HK-2 (cell line): ENCODE data around the gene FOXD4L6.
"Not testable (repeated sequence)": the region's sequence is repeated elsewhere in the genome, so short reads cannot be mapped to it uniquely, and the experiment has no call there.

Experiments
- DNase-seq: peaks from one replicate; pipeline ENCODE4 v3.0.0-alpha.2; 2018; ENCODE audit not compliant: unreplicated experiment

FOXD4L6 gene

DNA sequence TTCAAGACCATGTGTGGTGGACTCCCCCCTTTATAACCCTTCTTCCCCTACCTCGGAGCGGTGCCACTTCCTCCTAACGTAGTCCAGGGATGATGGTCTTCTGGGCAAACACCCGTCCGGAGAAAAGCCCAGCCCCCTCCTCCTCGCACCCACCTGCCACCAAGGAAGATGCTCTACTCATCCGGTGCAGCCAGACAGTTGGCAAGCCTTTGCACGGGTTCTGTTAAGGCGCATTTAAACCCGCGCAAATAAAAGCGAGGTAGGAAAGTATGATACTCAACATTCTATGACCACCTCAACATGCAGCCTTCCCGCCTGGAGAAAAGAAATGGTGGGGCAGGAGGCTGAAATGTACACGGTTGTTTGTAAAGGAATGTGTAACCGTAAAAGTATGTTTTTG lies at the start of gene FOXD4L6:
Gene FOXD4L6, minus strand, starts transcription at position 101 of the 400 bp plus-strand sequence. CDS start 298 bp downstream, outside the sequence.
- DNase-seq, result not testable (repeated sequence)

DNA sequence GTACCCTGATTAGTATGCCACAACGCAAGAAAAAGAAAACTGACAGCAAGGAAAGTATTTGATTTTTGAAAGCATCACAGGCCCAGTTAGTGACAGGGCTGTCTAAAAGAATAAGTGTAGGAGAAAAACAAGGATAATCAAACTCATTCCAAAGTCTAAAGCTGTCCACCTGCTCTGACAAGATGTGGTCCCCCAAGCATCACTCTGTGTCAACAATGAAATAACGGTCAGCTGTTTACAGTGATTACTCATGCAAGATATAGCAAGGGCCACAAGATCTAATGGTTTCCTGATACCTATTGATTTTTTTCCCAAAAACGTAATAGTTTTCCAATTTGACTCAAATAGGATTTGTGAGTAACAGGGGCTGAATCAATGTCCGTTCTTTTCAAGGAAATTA lies 46.5 kb upstream of the FOXD4L6 start:
- DNase-seq, result not testable (repeated sequence)

DNA sequence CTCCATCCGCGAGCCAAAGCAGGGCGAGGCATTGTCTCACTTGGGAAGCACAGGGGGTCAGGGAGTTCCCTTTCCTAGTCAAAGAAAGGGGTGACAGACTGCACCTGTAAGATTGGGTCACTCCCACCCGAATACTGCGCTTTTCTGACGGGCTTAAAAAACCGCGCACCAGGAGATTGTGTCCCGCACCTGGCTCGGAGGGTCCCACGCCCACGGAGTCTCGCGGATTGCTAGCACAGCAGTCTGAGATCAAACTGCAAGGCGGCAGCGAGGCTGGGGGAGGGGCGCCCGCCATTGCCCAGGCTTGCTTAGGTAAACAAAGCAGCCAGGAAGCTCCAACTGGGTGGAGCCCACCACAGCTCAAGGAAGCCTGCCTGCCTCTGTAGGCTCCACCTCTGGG lies 21.6 kb upstream of the FOXD4L6 start:
- DNase-seq, result not testable (repeated sequence)

DNA sequence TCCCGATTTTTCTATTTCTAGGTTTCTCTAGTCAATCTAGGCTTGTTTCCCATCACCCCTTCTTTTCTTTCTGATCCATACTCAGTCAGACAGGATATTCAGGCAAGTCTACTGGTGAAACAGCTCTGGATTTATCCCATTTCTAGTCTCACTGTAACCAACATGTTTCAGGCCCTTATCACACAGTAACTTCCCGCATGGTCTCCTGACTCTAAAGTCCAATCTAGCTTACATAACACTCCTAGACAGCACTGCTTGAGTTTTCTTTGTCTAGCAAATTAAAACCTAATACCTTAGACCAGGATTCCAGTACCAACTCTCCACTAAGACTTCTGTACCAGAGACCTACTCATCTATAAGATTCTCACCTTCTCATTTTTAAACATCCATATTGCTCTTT lies 13.4 kb upstream of the FOXD4L6 start:
- DNase-seq, result not testable (repeated sequence)

DNA sequence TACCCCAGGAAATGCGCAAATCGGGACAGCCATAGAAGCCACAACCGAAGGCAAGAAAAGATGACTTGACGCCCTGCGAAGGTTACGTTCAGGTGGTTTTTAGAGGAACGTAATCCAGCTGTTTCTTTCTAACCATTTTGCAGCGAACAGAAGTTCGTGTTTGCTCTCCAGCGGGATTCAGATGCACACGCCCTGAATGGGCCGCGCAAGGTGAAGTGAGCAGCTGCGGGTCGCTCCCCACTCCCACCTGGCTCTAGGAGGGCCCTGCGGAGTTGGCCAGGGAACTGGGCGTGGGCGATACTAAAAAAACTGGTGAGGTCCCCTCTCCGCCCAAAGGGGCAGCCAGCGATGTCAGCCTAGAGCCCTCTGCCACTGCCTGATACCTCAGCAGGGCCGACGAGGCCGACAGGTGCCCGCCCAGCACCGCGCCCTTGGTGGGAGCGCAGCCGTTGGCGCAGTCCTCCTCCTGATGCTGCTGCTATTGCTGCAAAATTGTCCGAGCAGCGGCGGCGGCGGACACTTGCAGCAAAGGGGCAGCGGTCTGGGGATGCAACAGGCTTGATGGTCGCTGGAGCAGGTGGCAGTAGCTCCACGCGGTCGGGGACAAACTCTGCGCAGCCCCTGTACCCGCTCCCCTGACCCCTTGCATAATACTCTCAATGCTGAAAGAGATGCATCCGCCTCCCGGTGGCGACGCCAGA lies 1.6 kb downstream of the FOXD4L6 start:
- not testable (repeated sequence) for DNase-seq

DNA sequence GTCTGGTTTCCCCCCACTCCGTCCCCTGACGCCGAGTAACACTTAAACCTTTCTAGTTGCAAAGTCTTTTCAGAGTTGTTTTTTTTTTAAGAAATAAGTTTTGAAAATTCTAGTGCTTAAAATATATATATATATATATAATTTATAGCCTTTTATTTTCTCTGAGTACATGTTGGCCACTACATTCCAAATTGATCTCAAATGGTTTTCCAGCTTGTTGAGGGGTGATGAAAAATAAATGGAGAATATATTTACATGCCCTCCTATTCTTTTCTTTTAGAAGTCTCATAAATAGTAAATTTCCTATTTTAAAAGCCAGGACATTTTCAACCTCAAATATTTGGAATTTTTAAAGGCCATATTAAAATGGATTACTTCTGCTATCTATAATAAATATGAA lies 2.5 kb downstream of the FOXD4L6 start:
- DNase-seq, result not testable (repeated sequence)

DNA sequence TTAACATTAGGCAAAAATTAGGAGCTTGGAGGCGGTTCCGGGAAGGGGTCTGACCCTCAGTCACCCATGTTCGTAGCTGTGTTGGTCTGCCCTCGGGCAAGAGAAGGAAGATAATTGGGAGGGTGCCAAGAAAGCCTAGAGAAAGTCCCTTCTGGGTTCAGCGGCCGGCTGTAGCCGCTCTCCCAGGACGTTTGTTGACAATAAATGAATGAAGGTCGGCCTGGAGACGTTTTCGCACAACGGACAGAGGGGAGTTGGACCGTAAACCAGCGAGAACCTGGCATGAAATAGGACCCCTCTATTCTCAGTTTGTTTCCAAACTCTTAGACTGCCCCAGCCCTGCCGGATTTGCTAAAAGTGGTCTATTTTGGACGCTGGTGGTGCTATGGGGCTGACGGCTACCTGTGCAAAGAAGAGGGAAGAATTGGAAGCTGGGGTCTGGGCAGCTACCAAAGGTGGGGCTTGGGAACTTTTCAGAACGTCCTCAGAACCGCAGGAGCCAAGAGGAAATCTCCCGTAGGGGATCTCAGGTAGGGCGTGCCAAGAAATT lies 3.3 kb downstream of the FOXD4L6 start:
- DNase-seq, result not testable (repeated sequence)

DNA sequence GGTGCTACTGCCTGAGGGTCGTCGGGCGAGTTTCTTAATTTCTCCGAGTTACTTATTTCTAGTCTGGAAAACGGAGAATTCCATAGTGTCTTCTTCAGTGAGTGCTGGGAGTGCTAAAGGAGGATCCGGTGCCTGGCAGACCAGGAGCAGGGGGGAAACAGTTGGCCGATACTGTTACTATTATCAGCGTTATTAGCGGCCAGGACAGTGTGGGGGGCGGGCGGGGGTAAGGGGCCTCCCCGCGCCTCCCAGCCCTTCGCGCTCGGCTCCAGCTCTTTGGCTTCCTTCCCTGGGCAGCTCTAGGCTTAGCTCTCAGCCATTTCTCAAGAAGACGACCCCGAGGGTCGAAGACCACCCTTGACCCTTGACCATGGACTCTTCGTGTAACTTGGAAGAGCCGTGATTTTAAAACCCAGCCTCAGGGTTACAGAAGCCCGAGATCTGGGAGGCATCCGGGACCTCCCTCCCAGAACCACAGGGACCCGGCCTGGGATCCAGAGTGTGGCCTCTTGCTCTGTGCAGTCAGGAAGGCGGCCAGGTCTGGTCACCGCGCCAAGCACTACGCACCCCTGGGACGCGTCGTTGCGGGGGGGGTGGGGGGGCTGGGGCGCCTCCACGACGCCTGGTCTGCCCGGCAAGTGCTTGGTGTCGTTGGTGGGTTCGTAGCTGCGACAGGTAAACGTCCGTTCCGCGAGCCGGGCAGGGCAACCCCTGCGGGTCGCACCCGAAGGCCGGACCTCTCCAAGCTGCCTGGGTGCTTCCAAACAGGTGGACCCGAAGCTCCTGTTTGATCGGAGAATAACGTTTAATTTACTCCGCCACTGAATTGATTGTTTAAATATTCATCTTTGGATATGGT lies 4.0 kb downstream of the FOXD4L6 start:
- not testable (repeated sequence) for DNase-seq

DNA sequence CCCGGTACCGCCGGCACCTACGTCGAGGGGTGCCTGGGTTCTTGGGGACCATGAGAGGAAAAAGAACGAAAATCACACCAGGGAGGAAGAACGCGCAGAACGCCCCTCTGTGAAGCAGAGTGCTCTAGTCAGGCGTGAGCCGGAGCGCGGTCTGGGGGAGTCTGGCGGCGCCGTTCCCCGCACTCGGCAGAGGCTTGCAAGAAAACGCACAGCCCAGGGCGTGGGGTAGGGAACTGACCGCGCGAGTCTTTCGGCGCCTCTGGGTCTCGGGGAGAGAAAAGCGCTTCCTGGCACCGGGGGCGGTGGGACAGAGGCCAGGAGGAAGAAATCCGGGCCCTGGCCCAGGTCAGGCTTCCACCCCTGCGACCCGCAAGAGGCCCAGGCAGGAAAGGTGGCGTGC lies 4.7 kb downstream of the FOXD4L6 start:
- DNase-seq, result not testable (repeated sequence)

DNA sequence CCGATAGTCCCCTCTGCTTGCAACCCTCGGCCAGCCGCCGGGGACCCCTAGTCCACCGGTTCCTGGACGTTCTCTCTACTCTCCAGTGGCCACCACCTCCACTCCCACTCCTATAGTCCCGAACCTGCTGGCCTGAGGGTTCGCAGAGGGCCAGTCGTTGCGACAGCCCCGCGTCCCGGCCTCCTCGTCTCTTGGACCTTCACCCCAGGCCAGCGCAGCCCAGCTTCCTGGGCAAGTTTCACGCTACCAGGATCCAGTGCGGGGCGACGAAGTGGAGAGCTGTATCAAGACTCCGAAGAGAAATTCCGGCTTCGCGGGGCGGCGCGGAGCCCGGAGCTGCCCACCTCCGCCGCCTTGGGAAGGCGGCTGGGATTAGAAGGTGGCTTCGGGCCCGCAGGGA lies 5.1 kb downstream of the FOXD4L6 start:
- DNase-seq, result not testable (repeated sequence)

DNA sequence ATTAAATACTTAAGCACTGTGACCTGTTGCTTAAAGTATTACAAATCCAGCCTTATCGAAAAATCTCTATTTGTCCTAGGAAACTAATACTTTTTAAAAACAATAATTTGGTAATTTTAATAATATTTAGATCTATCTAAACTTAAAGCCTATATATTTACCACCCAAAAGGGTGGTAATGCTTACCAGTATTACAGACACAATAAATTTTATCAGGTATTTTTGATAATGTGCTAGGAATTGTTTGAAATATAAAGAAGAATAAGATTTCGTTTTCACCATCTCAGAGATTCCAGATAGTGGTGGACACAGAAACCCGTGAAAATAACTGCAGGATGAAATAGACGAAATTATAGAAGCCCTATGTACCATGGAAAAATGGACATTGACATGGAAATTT lies 7.8 kb downstream of the FOXD4L6 start:
- DNase-seq, result not testable (repeated sequence)

DNA sequence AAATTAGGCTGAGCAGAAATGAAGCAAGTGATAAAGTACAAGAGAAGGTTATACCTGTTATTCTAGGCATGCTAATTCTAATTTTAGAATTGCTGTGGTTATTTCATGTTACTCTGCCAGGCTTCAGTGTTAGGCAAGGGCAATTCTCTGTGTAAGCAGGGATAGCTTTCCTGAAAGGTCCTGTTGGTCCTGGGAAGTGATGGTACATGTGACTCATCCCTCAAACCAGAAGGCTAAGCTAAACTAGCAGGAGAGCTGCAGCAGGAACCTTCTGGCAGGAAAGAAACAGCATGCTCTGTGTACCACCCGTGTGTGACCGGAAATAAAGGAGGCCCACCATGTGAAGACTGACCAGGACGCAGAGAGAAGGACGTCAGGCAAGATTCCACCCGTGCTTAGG lies 8.8 kb downstream of the FOXD4L6 start:
- not testable (repeated sequence) for DNase-seq

DNA sequence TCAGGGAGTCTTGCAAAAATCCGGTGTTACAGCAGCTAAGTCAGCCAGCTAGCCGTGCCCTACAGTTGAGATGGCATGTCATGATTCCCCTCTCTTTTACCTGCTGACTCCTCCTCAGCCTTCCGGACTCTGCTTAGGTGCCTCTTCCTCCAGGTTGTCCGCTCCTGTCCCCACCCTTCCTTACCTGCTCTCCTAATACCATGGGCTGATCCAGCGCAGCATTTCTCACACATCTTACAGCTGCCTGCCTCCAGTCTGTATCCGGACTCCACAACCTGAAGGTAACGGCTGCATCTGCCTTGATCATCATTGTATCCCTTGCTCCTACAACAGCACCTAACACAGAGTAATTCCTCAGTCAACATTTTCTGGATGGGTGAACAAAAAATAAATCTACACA lies 9.2 kb downstream of the FOXD4L6 start:
- DNase-seq, result not testable (repeated sequence)

DNA sequence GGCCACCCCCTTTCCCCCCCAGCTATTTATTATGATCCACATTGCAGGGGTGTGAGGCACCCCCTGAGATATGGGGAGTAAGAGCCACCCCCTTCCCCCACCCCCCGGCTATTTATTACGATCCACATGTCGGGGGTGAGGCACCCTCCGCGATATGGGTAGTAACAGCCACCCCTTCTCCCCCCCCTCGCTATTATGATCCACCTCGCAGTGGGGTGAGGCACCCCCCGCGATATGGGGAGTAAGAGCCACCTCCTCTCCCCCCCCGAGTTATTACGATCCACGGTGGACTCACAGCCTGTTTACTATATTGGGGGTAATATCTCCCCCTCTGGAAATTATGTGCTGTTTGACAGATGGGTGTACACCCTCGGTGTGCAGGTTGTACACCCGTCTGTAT lies 15.1 kb downstream of the FOXD4L6 start:
- not testable (repeated sequence) for DNase-seq

DNA sequence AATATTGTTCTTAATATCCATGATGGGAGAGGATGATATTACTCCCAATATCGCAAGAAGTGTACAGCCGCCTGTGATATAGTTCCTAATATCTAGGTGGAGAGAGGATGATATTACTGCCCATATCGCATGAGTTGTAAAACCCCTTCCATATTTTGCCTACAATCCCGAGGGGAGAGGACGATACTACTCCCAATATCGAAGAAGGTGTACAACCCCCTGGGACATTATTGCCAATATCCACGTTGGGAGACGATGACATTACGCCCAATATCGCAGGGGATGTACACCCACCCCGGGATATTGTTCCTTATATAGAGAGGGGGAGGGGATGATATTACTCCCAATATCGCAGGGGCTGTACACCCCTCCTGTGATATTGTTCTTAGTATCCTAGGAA lies 17.1 kb downstream of the FOXD4L6 start:
- DNase-seq, result not testable (repeated sequence)

DNA sequence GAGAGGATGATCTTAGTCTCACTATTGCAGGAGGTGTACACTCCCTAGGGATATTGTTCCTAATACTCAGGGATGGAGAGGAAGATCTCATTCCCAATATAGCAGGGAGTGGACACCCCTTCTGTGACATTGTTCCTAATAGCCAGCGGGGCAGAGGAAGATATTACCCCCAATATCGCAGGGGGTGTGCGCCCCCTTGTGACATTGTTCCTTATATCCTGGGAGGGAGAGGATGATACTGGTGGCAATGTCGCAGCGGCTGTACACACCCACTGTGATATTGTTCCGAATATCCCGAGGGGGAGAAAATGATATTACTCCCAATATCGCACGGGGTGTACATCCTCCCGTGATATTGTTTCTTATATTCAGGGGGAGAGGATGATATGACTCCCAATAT lies 17.6 kb downstream of the FOXD4L6 start:
- DNase-seq, result not testable (repeated sequence)

DNA sequence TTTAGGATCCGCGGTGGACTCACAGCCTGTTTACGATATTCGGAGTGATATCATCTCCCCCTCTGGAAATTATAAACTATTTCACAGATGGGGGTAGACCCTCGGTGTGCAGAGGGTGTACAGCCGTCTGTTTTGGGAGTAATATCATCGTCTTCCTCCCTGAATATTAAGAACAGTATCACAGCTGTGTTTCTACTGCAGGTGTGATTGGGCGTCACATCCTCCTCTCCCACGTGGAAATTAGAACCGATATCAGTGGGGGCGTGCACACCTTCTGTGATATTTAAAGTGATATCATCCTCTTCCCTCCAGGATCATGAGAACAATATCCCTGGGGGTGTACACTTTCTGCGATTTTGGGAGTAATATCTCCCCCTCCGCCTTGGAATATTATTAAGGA lies 19.2 kb downstream of the FOXD4L6 start:
- not testable (repeated sequence) for DNase-seq

DNA sequence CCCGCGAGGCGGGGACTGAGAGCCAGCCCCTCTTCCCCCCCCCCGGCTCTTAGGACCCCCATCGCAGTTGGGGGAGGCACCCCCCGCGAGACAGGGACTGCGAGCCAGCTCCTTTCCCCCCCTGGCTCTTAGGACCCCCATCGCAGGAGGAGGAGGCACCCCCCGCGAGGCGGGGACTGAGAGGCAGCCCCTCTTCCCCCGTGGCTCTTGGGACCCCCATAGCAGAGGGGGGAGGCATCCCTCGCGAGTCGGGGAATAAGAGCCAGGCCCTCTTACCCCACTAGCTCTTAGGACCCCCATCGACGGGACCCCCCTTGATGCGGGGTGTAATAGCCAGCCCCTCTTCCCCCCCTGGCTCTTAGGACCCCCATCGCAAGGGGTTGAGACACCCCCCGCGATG lies 19.7 kb downstream of the FOXD4L6 start:
- not testable (repeated sequence) for DNase-seq

DNA sequence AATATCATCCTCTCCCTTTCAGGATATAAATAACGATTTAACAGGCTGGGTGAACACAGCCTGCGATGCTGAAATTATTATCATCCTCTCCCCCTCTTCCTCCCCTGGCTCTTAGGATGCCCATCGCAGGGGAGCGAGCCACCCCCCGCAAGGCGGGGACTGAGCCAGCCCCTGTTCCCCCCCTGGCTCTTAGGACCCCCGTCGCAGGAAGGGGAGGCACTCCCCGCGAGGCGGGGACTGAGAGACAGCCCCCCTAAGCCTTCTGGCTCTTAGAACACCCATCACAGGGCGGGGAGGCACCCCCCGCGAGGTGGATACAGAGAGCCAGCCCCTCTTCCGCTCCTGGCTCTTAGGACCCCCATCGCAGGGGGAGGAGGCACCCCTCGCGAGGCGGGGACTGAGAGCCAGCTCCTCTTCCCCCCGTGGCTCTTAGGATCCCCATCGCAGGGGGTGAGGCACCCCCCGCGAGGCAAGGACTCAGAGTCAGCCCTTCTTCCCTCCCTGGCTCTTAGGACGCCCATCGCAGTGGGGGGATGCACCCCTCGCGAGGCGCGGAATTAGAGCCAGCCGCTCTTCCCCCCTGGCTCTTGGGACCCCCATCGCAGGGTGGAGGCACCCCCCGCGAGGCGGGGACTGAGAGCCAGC lies 21.9 kb downstream of the FOXD4L6 start:
- DNase-seq, result not testable (repeated sequence)

DNA sequence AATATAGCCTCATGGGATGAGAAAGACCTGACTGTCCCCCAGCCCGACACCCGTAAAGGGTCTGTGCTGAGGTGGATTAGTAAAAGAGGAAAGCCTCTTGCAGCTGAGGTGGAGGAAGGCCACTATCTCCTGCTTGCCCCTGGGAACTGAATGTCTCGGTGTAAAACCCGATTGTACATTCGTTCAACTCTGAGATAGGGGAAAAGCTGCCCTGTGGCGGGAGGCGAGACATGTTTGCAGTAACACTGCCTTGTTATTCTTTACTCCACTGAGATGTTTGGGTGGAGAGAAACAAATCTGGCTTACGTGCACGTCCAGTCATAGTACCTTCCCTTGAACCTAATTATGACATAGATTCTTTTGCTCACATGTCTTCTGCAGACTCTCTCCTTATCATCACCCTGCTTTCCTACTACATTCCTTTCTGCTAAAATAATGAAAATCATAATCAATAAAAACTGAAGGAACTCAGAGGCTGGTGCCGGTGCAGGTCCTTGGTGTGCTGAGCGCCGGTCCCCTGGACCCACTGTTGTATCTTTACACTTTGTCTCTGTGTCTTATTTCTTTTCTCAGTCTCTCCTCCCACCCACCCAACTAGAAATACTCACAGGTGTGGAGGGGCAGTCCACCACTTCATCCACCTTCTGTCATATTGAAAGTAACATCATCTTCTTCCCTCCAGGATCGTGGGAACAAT lies 22.8 kb downstream of the FOXD4L6 start:
- DNase-seq, result not testable (repeated sequence)

DNA sequence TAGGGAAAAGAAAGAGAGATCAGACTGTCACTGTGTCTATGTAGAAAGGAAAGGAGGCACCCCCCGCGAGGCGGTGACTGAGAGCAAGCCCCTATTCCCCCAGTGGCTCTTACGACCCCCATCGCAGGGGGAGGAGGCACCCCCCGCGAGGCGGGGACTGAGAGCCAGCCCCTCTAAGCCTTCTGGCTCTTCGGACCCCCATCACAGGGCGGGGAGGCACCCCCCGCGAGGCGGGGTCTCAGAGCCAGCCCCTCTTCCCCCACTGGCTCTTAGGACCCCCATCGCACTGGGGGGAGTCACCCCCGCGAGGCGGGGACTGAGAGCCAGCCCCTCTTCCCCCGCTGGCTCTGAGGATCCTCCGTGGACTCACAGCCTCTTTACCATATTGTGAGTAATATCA lies 23.9 kb downstream of the FOXD4L6 start:
- not testable (repeated sequence) for DNase-seq
